Measurements from ENCODE around the gene TFF1. TPM values are rescaled to one million over a fixed set of nuclear protein-coding genes. Genes with fewer than 3 reads are reported as not detected.

Gene TFF1
- total RNA-seq, 3 donors from 2014 or later: 6.0 to 206 (median 60.1) TPM

- TF ChIP-seq CTCF (IDR thresholded peaks at IDR 0.05): no peak
- no peak for DNase-seq
- no peak for ATAC-seq
- no peaks in the 10 kb centered on the region for H3K4me1 ChIP-seq (ENCODE audit: low read depth)
- H3K9me3 ChIP-seq: no peaks in the 10 kb centered on the region
- intact Hi-C loops (cut with DNase I, micrococcal nuclease): no loop called here
- no peak overlapping the region for H3K4me3 ChIP-seq
- H3K36me3 ChIP-seq (ENCODE audit: low read depth): no peaks in the 10 kb centered on the region
These were observed 17.6 kb downstream of the TFF1 start for GRCh38 chr21:42348762-42349161.

- intact Hi-C loops (cut with DNase I, micrococcal nuclease): no loop called here
- H3K9me3 ChIP-seq: no peaks in the 10 kb centered on the region
- DNase-seq (no peak), ATAC-seq (no peak)
- no peaks in the 10 kb centered on the region for H3K36me3 ChIP-seq (ENCODE audit: low read depth)
- H3K4me3 ChIP-seq: no peak overlapping the region
- no peaks in the 10 kb centered on the region for H3K4me1 ChIP-seq (ENCODE audit: low read depth)
- TF ChIP-seq CTCF (IDR thresholded peaks at IDR 0.05): no peak
These were observed 18.6 kb downstream of the TFF1 start for GRCh38 chr21:42347601-42348327.

DNA sequence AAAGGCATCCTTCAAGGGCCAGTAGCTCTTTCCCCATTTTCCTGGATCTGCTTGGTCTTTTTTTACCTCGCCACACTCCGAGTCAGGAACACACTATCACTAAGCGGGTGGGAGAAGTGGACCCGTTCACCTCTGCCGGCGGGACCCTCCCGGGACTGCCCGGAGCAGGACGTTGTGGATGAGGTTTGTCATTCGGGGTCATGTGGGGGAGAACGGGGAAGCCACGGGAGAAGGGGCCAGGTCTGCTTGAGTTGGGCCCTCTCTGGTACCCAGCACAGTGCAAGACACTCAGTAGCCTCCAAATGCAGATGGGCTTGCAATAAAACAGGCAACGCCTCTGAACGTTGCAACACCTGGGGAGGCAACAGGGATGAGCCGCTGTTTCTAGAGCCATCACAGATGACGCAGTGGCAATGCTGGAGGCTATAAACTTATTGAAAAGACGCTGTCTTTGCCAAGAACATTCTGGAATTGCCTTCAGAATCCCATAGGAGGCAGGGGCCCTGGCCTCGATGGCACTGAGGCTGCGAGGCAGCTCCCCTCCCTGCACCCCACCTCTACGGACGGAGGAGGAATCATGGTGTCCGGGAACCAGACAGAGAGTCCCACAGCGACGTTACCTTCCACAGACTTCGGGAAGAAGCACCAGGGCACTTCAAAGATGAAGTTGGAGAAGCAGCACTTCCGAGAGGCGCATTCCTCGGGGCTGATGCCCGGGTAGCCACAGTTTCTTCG lies 19.3 kb downstream of the TFF1 start:
- Histone ChIP-seq H3K9me3 (no peaks in the 10 kb centered on the region), H3K4me3 (no peak overlapping the region), H3K4me1 (ENCODE audit: low read depth) (no peaks in the 10 kb centered on the region), H3K36me3 (ENCODE audit: low read depth) (no peaks in the 10 kb centered on the region)
- DNase-seq (no peak), ATAC-seq (peak; percentile 35)
- no peak for TF ChIP-seq CTCF (IDR thresholded peaks at IDR 0.05)
- intact Hi-C loops (cut with DNase I, micrococcal nuclease): no loop called here

- ATAC-seq: no peak
- no peaks in the 10 kb centered on the region for H3K4me1 ChIP-seq (ENCODE audit: low read depth)
- intact Hi-C loops (cut with DNase I, micrococcal nuclease): no loop called here
- H3K36me3 ChIP-seq (ENCODE audit: low read depth): no peaks in the 10 kb centered on the region
- H3K4me3 ChIP-seq: no peak overlapping the region
- no peak for TF ChIP-seq CTCF (IDR thresholded peaks at IDR 0.05)
- DNase-seq: no peak
- H3K9me3 ChIP-seq: no peaks in the 10 kb centered on the region
These were observed 19.9 kb downstream of the TFF1 start for GRCh38 chr21:42346441-42346840.

- no peaks in the 10 kb centered on the region for H3K9me3 ChIP-seq
- no peak for TF ChIP-seq CTCF (IDR thresholded peaks at IDR 0.05)
- H3K4me3 ChIP-seq: no peak overlapping the region
- DNase-seq (no peak), ATAC-seq (no peak)
- H3K4me1 ChIP-seq (ENCODE audit: low read depth): no peaks in the 10 kb centered on the region
- intact Hi-C loops (cut with DNase I, micrococcal nuclease): no loop called here
- no peaks in the 10 kb centered on the region for H3K36me3 ChIP-seq (ENCODE audit: low read depth)
These were observed 21.7 kb downstream of the TFF1 start for GRCh38 chr21:42344631-42345030.

All from mucosa of descending colon (tissue), 3 donors.